Measurements from ENCODE around the gene SMARCD3. TPM values are rescaled to one million over a fixed set of nuclear protein-coding genes. Genes with fewer than 3 reads are reported as not detected.

SMARCD3 gene
- total and polyA plus RNA-seq, 2 of the 13 experiments (the other 11 are each of a cell fraction or from before 2014, with no cell fraction given), result 0.20 to 0.62 TPM

- TF ChIP-seq MLX (CRISPR knock-in tag; IDR thresholded peaks at IDR 0.05), result no peak
- TF ChIP-seq HNRNPL (IDR thresholded peaks at IDR 0.05; ENCODE audit: low read depth, low read length), result no peak
- TF ChIP-seq ETS1 (CRISPR knock-in tag; IDR thresholded peaks at IDR 0.05), result no peak
- no peak for TF ChIP-seq GRHL1 (CRISPR knock-in tag; conservative IDR thresholded peaks at IDR 0.05)
- no peak for TF ChIP-seq ZNF160 (CRISPR knock-in tag; IDR thresholded peaks at IDR 0.05)
- no peak for TF ChIP-seq DDIT3 (CRISPR knock-in tag; IDR thresholded peaks at IDR 0.05)
- TF ChIP-seq HINFP (CRISPR knock-in tag; IDR thresholded peaks at IDR 0.05; ENCODE audit: low read depth), result no peak
- no peak for TF ChIP-seq HDAC6 (IDR thresholded peaks at IDR 0.05; ENCODE audit: low read depth, low read length)
- no peak for TF ChIP-seq PPARG (CRISPR knock-in tag; conservative IDR thresholded peaks at IDR 0.05)
- TF ChIP-seq NFYC (CRISPR knock-in tag; IDR thresholded peaks at IDR 0.05), result no peak
- no peaks in the 10 kb centered on the region for H3K9me3 ChIP-seq (ENCODE audit: low read length)
- H3K27me3 ChIP-seq (ENCODE audit: control insufficient read depth in 1 of 2, insufficient read depth in 2 of 2, low read length in 2 of 2), result peaks cover 6 to 69% of the 10 kb centered on the region in 2 experiments
- H3K79me2 ChIP-seq (ENCODE audit: insufficient read depth, low read length), result no peaks in the 10 kb centered on the region
- in situ Hi-C loops (cut with HindIII; ENCODE audit: extremely low pct_ligation_motif_present, low pct_unique_long_range_greater_than_20kb), result no loop called here
- no TSS peak for BruUV-seq (replicated peaks)
- no peak overlapping the region for H3K4me3 ChIP-seq (replicated peaks in 1 of 3; ENCODE audit: insufficient read depth in 1 of 3, low read depth in 2 of 3, low read length in 3 of 3)
- peaks cover 9% of the 10 kb centered on the region; the same call in 1 of the 2 replicates for H3K4me1 ChIP-seq (ENCODE audit: insufficient read depth, low read length)
- DNase-seq (ENCODE audit: low spot score) (no peak), ATAC-seq (no peak), FAIRE-seq (no peak)
- POLR2A ChIA-PET, result no interaction called here
- no peak overlapping the region for H3K4me2 ChIP-seq (ENCODE audit: low read depth, low read length)
- CTCF ChIA-PET (ENCODE audit: low intra/inter-chr PET ratio, low total read pairs), result no interaction called here
- no peaks in the 10 kb centered on the region for H4K20me1 ChIP-seq (ENCODE audit: insufficient read depth, low read length)
- intact Hi-C loops (cut with micrococcal nuclease; ENCODE audit: unreplicated experiment), result no loop called here
- no peaks in the 10 kb centered on the region for H3K36me3 ChIP-seq (replicated peaks in 1 of 2; ENCODE audit: control insufficient read depth in 1 of 2, insufficient read depth in 2 of 2, low read length in 2 of 2)
- no peak overlapping the region for H2AFZ ChIP-seq (ENCODE audit: low read length)
- no peak overlapping the region for H3K27ac ChIP-seq (ENCODE audit: extremely low read length, insufficient read depth, low read length)
- WGBS (ENCODE audit: low lambda C conversion rate), result 37% methylated on average over 12 of the region's 12 CpGs
- H3K9ac ChIP-seq (ENCODE audit: insufficient read depth, low read depth, low read length), result no peak overlapping the region
These were observed 30.5 kb upstream of the SMARCD3 start for GRCh38 chr7:151278949-151279348.

Data from HepG2 (cell line).